ENCODE data around the gene PDIA6.

DNA sequence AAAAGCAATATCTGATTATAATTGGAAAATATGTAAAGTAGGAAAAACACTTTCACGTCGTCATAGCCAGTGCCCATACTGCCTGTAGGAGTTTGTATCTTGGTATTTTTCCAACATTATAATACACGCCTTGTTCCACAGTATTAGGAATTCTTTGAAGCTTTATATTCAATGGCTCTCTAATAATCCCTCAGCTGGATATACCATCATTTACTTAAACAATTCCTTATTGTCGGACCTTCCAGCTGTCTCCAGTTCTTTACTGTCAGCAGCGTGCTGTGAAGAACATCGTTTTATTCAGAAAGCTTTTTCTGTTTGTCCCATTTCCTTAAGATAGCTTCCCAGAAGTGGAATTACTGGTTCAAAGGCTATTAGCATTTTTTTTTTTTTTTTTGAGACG, 59.4 kb downstream of the PDIA6 start:
- TF ChIP-seq POLR2A (IDR thresholded peaks at IDR 0.05) (no peak), CTCF (IDR thresholded peaks at IDR 0.05) (no peak), POLR2AphosphoS5 (IDR thresholded peaks at IDR 0.05) (no peak)
